Suprapubic skin (tissue), 4 donors: ENCODE measurements around the gene SLC5A8. TPM values are rescaled to one million over a fixed set of nuclear protein-coding genes. Genes with fewer than 3 reads are reported as not detected.
"Not testable (repeated sequence)": the region's sequence is repeated elsewhere in the genome, so short reads cannot be mapped to it uniquely, and the experiment has no call there.

Source experiments
- DNase-seq, 2 donors: peaks; one replicate each; pipeline ENCODE4 v3.0.0-alpha.2; 2019; ENCODE audit warnings: low spot score in 2 of 2
- H3K27ac ChIP-seq: fragments of 200-600 bp; sonication (generic); one replicate; pipeline ENCODE4 v1.5.1; 2019
- H3K27me3 ChIP-seq: fragments of 200-600 bp; sonication (generic); one replicate; pipeline ENCODE4 v1.5.1; 2019
- H3K36me3 ChIP-seq: fragments of 200-600 bp; sonication (generic); one replicate; pipeline ENCODE4 v1.5.1; 2019
- H3K4me1 ChIP-seq: fragments of 200-600 bp; sonication (generic); one replicate; pipeline ENCODE4 v1.5.1; 2019
- H3K4me3 ChIP-seq: fragments of 200-600 bp; sonication (generic); one replicate; pipeline ENCODE4 v1.5.1; 2019; ENCODE audit warnings: mild to moderate bottlenecking
- H3K9me3 ChIP-seq: fragments of 200-600 bp; sonication (generic); one replicate; pipeline ENCODE4 v1.5.1; 2019
- CTCF ChIP-seq, 2 donors: fragments of 200-600 bp in 1 of 2; fragments of 450-650 bp in 1 of 2; sonication (generic) in 1 of 2; IDR thresholded peaks; one replicate each; pipeline ENCODE4 v1.5.1; 2016 to 2019; ENCODE audit warnings: antibody characterized with exemption in 2 of 2, mild to moderate bottlenecking in 1 of 2, moderate library complexity in 1 of 2
- EP300 ChIP-seq: sonication (generic); formaldehyde crosslinking; IDR thresholded peaks from one replicate; pipeline ENCODE4 v1.6.1; 2017; ENCODE audit warnings: antibody characterized with exemption
- POLR2A ChIP-seq, 2 donors: fragments of 450-650 bp; IDR thresholded peaks; one replicate each; pipeline ENCODE4 v1.6.1; 2017; ENCODE audit warnings: antibody characterized with exemption in 2 of 2, mild to moderate bottlenecking in 2 of 2, moderate library complexity in 2 of 2
- POLR2AphosphoS5 ChIP-seq, 3 donors: sonication (generic); formaldehyde crosslinking; IDR thresholded peaks; one replicate each; pipeline ENCODE4 v1.6.1; 2017; ENCODE audit warnings: antibody characterized with exemption in 3 of 3
- WGBS: methylation state at CpG from one replicate; pipeline ENCODE4 v1.1.5; 2018; 5-methylcytosine and 5-hydroxymethylcytosine counted together
- total RNA-seq, 4 donors: library from RNA; depleted of rRNA; stranded (reverse); fragments of >200 nt; gene quantifications; one replicate each; pipeline ENCODE4 v1.1.0, GENCODE V29; 2016

Gene SLC5A8
- total RNA-seq, 4 donors from 2014 or later: 0.38 to 1.3 (median 0.60) TPM; not detected in 1

GRCh38 chr12:101173197-101173749 lies 36.8 kb downstream of the SLC5A8 start:
- no peaks in the 10 kb centered on the region for H3K4me1 ChIP-seq
- no peaks in the 10 kb centered on the region for H3K36me3 ChIP-seq
- WGBS: 74% methylated on average over 3 of the region's 7 CpGs
- TF ChIP-seq CTCF (IDR thresholded peaks at IDR 0.05) (no peak), EP300 (no peak)
- DNase-seq: no peak
- no peak overlapping the region for H3K4me3 ChIP-seq
- H3K27ac ChIP-seq: no peak overlapping the region
- no peaks in the 10 kb centered on the region for H3K9me3 ChIP-seq
- no peaks in the 10 kb centered on the region for H3K27me3 ChIP-seq

GRCh38 chr12:101172316-101172715 lies 37.7 kb downstream of the SLC5A8 start:
- H3K4me1 ChIP-seq: no peaks in the 10 kb centered on the region
- no peak for DNase-seq
- no peaks in the 10 kb centered on the region for H3K36me3 ChIP-seq
- no peak overlapping the region for H3K4me3 ChIP-seq
- 67% methylated on average over 5 of the region's 5 CpGs for WGBS
- no peaks in the 10 kb centered on the region for H3K27me3 ChIP-seq
- no peaks in the 10 kb centered on the region for H3K9me3 ChIP-seq
- no peak for TF ChIP-seq CTCF (IDR thresholded peaks at IDR 0.05)
- TF ChIP-seq POLR2AphosphoS5 (IDR thresholded peaks at IDR 0.05): no peak
- TF ChIP-seq POLR2A (IDR thresholded peaks at IDR 0.05): no peak
- TF ChIP-seq EP300: no peak
- no peak overlapping the region for H3K27ac ChIP-seq

GRCh38 chr12:101168001-101168400 lies 42.0 kb downstream of the SLC5A8 start:
- H3K36me3 ChIP-seq: no peaks in the 10 kb centered on the region
- H3K9me3 ChIP-seq: no peaks in the 10 kb centered on the region
- no peaks in the 10 kb centered on the region for H3K4me1 ChIP-seq
- no peak overlapping the region for H3K4me3 ChIP-seq
- no peak for DNase-seq
- 92% methylated on average over 5 of the region's 5 CpGs for WGBS
- H3K27me3 ChIP-seq: no peaks in the 10 kb centered on the region
- no peak overlapping the region for H3K27ac ChIP-seq
- no peak for TF ChIP-seq EP300
- TF ChIP-seq POLR2A (IDR thresholded peaks at IDR 0.05): no peak
- no peak for TF ChIP-seq POLR2AphosphoS5 (IDR thresholded peaks at IDR 0.05)
- TF ChIP-seq CTCF (IDR thresholded peaks at IDR 0.05): no peak

- no peak overlapping the region for H3K4me3 ChIP-seq
- no peaks in the 10 kb centered on the region for H3K36me3 ChIP-seq
- TF ChIP-seq EP300: no peak
- TF ChIP-seq POLR2AphosphoS5 (IDR thresholded peaks at IDR 0.05): no peak
- no peak for TF ChIP-seq POLR2A (IDR thresholded peaks at IDR 0.05)
- no peak for TF ChIP-seq CTCF (IDR thresholded peaks at IDR 0.05)
- H3K4me1 ChIP-seq: no peaks in the 10 kb centered on the region
- H3K27me3 ChIP-seq: no peaks in the 10 kb centered on the region
- no peaks in the 10 kb centered on the region for H3K9me3 ChIP-seq
- 61% methylated on average over 5 of the region's 5 CpGs for WGBS
- no peak overlapping the region for H3K27ac ChIP-seq
- DNase-seq: no peak
Observed at GRCh38 chr12:101166866-101167265, 43.2 kb downstream of the SLC5A8 start.

- WGBS: 46% methylated on average over 4 of the region's 4 CpGs
- TF ChIP-seq POLR2AphosphoS5 (IDR thresholded peaks at IDR 0.05) (no peak), EP300 (no peak)
- H3K27me3 ChIP-seq: no peaks in the 10 kb centered on the region
Observed at GRCh38 chr12:101165319-101165718, 44.7 kb downstream of the SLC5A8 start.

GRCh38 chr12:101145777-101146431 lies 64.1 kb downstream of the SLC5A8 start:
- not testable (repeated sequence) for H3K4me1 ChIP-seq, H3K27ac ChIP-seq, H3K4me3 ChIP-seq, DNase-seq, H3K9me3 ChIP-seq, H3K27me3 ChIP-seq, H3K36me3 ChIP-seq
- WGBS: 89% methylated on average over 35 of the region's 35 CpGs

More at GRCh38 chr12:101165319-101165718, 44.7 kb downstream of the SLC5A8 start:
- H3K4me1 ChIP-seq: no peaks in the 10 kb centered on the region
- no peak overlapping the region for H3K27ac ChIP-seq
- DNase-seq: no peak
- H3K9me3 ChIP-seq: no peaks in the 10 kb centered on the region
- H3K36me3 ChIP-seq: no peaks in the 10 kb centered on the region
- H3K4me3 ChIP-seq: no peak overlapping the region
